Panc1 (cell line): Measurements from ENCODE around the gene EXOC3L1.

ENCODE experiments used
- POLR2AphosphoS5 ChIP-seq: IDR thresholded peaks from 2 replicates; pipeline ENCODE4 v1.6.1; 2012; ENCODE audit warnings: mild to moderate bottlenecking, low read depth, low read length, moderate library complexity
- SIN3A ChIP-seq: IDR thresholded peaks from 2 replicates; pipeline ENCODE4 v1.6.1; 2012; ENCODE audit warnings: low read depth, mild to moderate bottlenecking, low read length, moderate library complexity, borderline replicate concordance; ENCODE audit not compliant: insufficient read depth
- TCF7L2 ChIP-seq: IDR thresholded peaks from 2 replicates; pipeline ENCODE4 v1.6.1; 2011; ENCODE audit warnings: mild to moderate bottlenecking, low read depth, low read length, inconsistent platforms
- TF ChIP-seq, protein P1 (sequence below): fragments of 450-650 bp; IDR thresholded peaks from 2 replicates; pipeline ENCODE4 v1.5.1; 2017; ENCODE audit warnings: mild to moderate bottlenecking

DNA sequence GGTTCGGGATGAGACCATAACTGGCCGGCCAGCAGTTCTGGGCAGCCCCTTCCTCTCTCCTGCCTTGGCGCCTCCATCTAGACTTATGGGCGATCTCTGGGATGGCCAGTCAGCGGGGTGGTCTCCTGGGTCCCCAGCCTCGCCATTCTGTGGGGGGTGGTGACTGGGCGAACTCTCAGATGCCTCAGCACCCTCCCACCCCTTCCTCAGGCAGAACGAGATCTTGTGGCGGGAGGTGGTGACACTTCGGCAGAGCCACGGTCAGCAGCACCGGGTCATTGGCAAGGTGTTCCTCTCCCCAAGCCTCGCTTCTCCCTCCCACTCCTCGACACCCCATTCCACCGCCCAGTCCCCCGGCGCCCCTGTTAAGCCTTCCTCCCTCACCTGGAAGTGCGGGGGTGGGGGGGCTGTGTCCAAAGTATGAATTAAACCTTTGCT, 23.8 kb downstream of the EXOC3L1 start:
- TF ChIP-seq SIN3A (no peak), POLR2AphosphoS5 (no peak), TCF7L2 (no peak)
- TF ChIP-seq, protein P1, sequence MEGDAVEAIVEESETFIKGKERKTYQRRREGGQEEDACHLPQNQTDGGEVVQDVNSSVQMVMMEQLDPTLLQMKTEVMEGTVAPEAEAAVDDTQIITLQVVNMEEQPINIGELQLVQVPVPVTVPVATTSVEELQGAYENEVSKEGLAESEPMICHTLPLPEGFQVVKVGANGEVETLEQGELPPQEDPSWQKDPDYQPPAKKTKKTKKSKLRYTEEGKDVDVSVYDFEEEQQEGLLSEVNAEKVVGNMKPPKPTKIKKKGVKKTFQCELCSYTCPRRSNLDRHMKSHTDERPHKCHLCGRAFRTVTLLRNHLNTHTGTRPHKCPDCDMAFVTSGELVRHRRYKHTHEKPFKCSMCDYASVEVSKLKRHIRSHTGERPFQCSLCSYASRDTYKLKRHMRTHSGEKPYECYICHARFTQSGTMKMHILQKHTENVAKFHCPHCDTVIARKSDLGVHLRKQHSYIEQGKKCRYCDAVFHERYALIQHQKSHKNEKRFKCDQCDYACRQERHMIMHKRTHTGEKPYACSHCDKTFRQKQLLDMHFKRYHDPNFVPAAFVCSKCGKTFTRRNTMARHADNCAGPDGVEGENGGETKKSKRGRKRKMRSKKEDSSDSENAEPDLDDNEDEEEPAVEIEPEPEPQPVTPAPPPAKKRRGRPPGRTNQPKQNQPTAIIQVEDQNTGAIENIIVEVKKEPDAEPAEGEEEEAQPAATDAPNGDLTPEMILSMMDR, result no peak
